Astrocyte (in vitro differentiated cells and primary cell): ENCODE measurements around the gene GNAQ. TPM values are rescaled to one million over a fixed set of nuclear protein-coding genes. Genes with fewer than 3 reads are reported as not detected.

Experiments used
- DNase-seq: peaks from one replicate; pipeline ENCODE4 v3.0.0-alpha.2; 2010; ENCODE audit warnings: low read depth
- FAIRE-seq: peaks from 2 replicates; lab custom pipeline; 2011; peaks lifted over from hg19 to GRCh38; lab: Jason Lieb, UNC
- H2AFZ ChIP-seq: 2 replicates; pipeline ENCODE4 v1.6.0; 2012; ENCODE audit warnings: low read depth, low read length, inconsistent platforms
- H3K27ac ChIP-seq: 2 replicates; pipeline ENCODE4 v1.5.1; 2011; ENCODE audit warnings: low read depth, low read length, inconsistent platforms
- H3K27me3 ChIP-seq: 2 replicates; pipeline ENCODE4 v1.6.0; 2011; ENCODE audit warnings: low read length, inconsistent platforms; ENCODE audit not compliant: insufficient read depth
- H3K36me3 ChIP-seq: 2 replicates; pipeline ENCODE4 v1.5.1; 2011; ENCODE audit warnings: low read length, inconsistent platforms; ENCODE audit not compliant: insufficient read depth
- H3K4me1 ChIP-seq: 2 replicates; pipeline ENCODE4 v1.5.1; 2011; ENCODE audit warnings: low read length, inconsistent platforms; ENCODE audit not compliant: insufficient read depth
- H3K4me2 ChIP-seq: 2 replicates; pipeline ENCODE4 v1.6.0; 2012; ENCODE audit warnings: low read length, inconsistent platforms
- H3K4me3 ChIP-seq: 2 replicates; pipeline ENCODE4 v1.5.1; 2011; ENCODE audit warnings: low read depth, mild to moderate bottlenecking, low read length, inconsistent platforms; ENCODE audit not compliant: insufficient read depth
- H3K79me2 ChIP-seq: 2 replicates; pipeline ENCODE4 v1.6.0; 2012; ENCODE audit warnings: mild to moderate bottlenecking, low read length, inconsistent platforms; ENCODE audit not compliant: insufficient read depth
- H3K9ac ChIP-seq: 2 replicates; pipeline ENCODE4 v1.6.0; 2012; ENCODE audit warnings: mild to moderate bottlenecking, low read length, inconsistent platforms
- H3K9me3 ChIP-seq: 2 replicates; pipeline ENCODE4 v1.5.1; 2012; ENCODE audit warnings: low read depth, mild to moderate bottlenecking, low read length, inconsistent platforms; ENCODE audit not compliant: insufficient read depth
- H4K20me1 ChIP-seq: 2 replicates; pipeline ENCODE4 v1.6.0; 2012; ENCODE audit warnings: low read length, inconsistent platforms; ENCODE audit not compliant: insufficient read depth
- H3K27ac Mint-ChIP-seq: one replicate; pipeline ENCODE4 v1.8.0; 2021; ENCODE audit warnings: mild to moderate bottlenecking, mixed read lengths; ENCODE audit not compliant: unreplicated experiment
- H3K27me3 Mint-ChIP-seq: one replicate; pipeline ENCODE4 v1.8.0; 2021; ENCODE audit warnings: low read depth, mixed read lengths; ENCODE audit not compliant: unreplicated experiment
- H3K36me3 Mint-ChIP-seq: one replicate; pipeline ENCODE4 v1.8.0; 2021; ENCODE audit warnings: low read depth, mixed read lengths; ENCODE audit not compliant: unreplicated experiment
- H3K4me1 Mint-ChIP-seq: one replicate; pipeline ENCODE4 v1.8.0; 2021; ENCODE audit warnings: low read depth, mixed read lengths; ENCODE audit not compliant: unreplicated experiment
- H3K4me3 Mint-ChIP-seq: one replicate; pipeline ENCODE4 v1.8.0; 2021; ENCODE audit warnings: mild to moderate bottlenecking, moderate library complexity, mixed read lengths; ENCODE audit not compliant: unreplicated experiment
- H3K9me3 Mint-ChIP-seq: one replicate; pipeline ENCODE4 v1.8.0; 2021; ENCODE audit warnings: mild to moderate bottlenecking, mixed read lengths; ENCODE audit not compliant: unreplicated experiment
- CTCF ChIP-seq: IDR thresholded peaks from 2 replicates; pipeline ENCODE4 v1.5.1; 2011; ENCODE audit warnings: low read depth, mild to moderate bottlenecking, inconsistent platforms, low read length, moderate library complexity; ENCODE audit not compliant: insufficient read depth
- EZH2 ChIP-seq: IDR thresholded peaks from 2 replicates; pipeline ENCODE4 v1.6.1; 2012; ENCODE audit warnings: mild to moderate bottlenecking, low read length, inconsistent platforms; ENCODE audit not compliant: insufficient read depth
- total RNA-seq: library from RNA; stranded (reverse); gene quantifications from 2 replicates; pipeline ENCODE4 v1.2.1, GENCODE V29; 2021

GNAQ gene
- total RNA-seq, 1 donor from 2014 or later: 74.9 TPM

- Histone ChIP-seq H3K9ac (no peak overlapping the region), H4K20me1 (no peaks in the 10 kb centered on the region), H2AFZ (no peak overlapping the region), H3K9me3 (no peaks in the 10 kb centered on the region), H3K4me3 (no peak overlapping the region), H3K4me1 (no peaks in the 10 kb centered on the region), H3K4me2 (no peak overlapping the region), H3K27ac (no peak overlapping the region), H3K79me2 (no peaks in the 10 kb centered on the region), H3K36me3 (no peaks in the 10 kb centered on the region), H3K27me3 (no peaks in the 10 kb centered on the region)
- FAIRE-seq: no peak
- Mint-ChIP-seq H3K9me3 (no peaks in the 10 kb centered on the region), H3K4me1 (no peaks in the 10 kb centered on the region), H3K4me3 (no peak overlapping the region), H3K36me3 (no peaks in the 10 kb centered on the region), H3K27me3 (no peaks in the 10 kb centered on the region), H3K27ac (no peak overlapping the region)
- no peak for TF ChIP-seq EZH2
- no peak for TF ChIP-seq CTCF
- no peak for DNase-seq
Measured at GRCh38 chr9:77677957-77678535, 353.6 kb downstream of the GNAQ start.

GRCh38 chr9:77677397-77677796, 354.2 kb downstream of the GNAQ start:
- Histone ChIP-seq H3K4me1 (no peaks in the 10 kb centered on the region), H3K79me2 (no peaks in the 10 kb centered on the region), H3K9me3 (no peaks in the 10 kb centered on the region), H3K4me2 (no peak overlapping the region), H3K9ac (no peak overlapping the region), H3K27me3 (no peaks in the 10 kb centered on the region), H3K4me3 (no peak overlapping the region), H4K20me1 (no peaks in the 10 kb centered on the region), H3K27ac (no peak overlapping the region), H3K36me3 (no peaks in the 10 kb centered on the region), H2AFZ (no peak overlapping the region)
- Mint-ChIP-seq H3K9me3 (no peaks in the 10 kb centered on the region), H3K27ac (no peak overlapping the region), H3K27me3 (no peaks in the 10 kb centered on the region), H3K36me3 (no peaks in the 10 kb centered on the region), H3K4me3 (no peak overlapping the region), H3K4me1 (no peaks in the 10 kb centered on the region)
- FAIRE-seq (no peak), DNase-seq (no peak)
- TF ChIP-seq EZH2: no peak
- TF ChIP-seq CTCF: no peak

- H3K9me3 Mint-ChIP-seq: no peaks in the 10 kb centered on the region
- no peak overlapping the region for H3K27ac ChIP-seq
- H3K9ac ChIP-seq: no peak overlapping the region
- H3K4me3 Mint-ChIP-seq: no peak overlapping the region
- no peak overlapping the region for H2AFZ ChIP-seq
- H3K4me1 Mint-ChIP-seq: no peaks in the 10 kb centered on the region
- H3K4me1 ChIP-seq: no peaks in the 10 kb centered on the region
- H3K4me2 ChIP-seq: no peak overlapping the region
- H3K79me2 ChIP-seq: no peaks in the 10 kb centered on the region
- H3K9me3 ChIP-seq: no peaks in the 10 kb centered on the region
- no peaks in the 10 kb centered on the region for H3K36me3 Mint-ChIP-seq
- no peak for DNase-seq
- TF ChIP-seq CTCF (no peak), EZH2 (no peak)
- H3K27ac Mint-ChIP-seq: no peak overlapping the region
- no peaks in the 10 kb centered on the region for H4K20me1 ChIP-seq
- no peak overlapping the region for H3K4me3 ChIP-seq
- FAIRE-seq: no peak
- H3K27me3 Mint-ChIP-seq: peaks cover 4% of the 10 kb centered on the region
- H3K27me3 ChIP-seq: no peaks in the 10 kb centered on the region
- no peaks in the 10 kb centered on the region for H3K36me3 ChIP-seq
Measured at GRCh38 chr9:77673941-77674791, 357.4 kb downstream of the GNAQ start.
